HG03558 (cell line): ENCODE data around the gene UNG.

Experiments
- ATAC-seq: cut with Tn5 transposase; IDR thresholded peaks from one replicate; pipeline ENCODE4 v1.9.1; 2021; ENCODE audit warnings: moderate number of reproducible peaks; ENCODE audit not compliant: unreplicated experiment; ENCODE audit errors: extremely low read depth

UNG gene

GRCh38 chr12:109151457-109151856 is 54.1 kb downstream of the UNG start:
- ATAC-seq, result no peak

- ATAC-seq, result no peak
These were observed 56.5 kb downstream of the UNG start for GRCh38 chr12:109153821-109154441.

GRCh38 chr12:109154451-109155438 is 57.3 kb downstream of the UNG start:
- no peak for ATAC-seq

- no peak for ATAC-seq
These were observed 58.6 kb downstream of the UNG start for GRCh38 chr12:109156036-109156435.

- ATAC-seq, result no peak
These were observed 59.2 kb downstream of the UNG start for GRCh38 chr12:109156586-109156985.

GRCh38 chr12:109157986-109158385 is 60.6 kb downstream of the UNG start:
- no peak for ATAC-seq

GRCh38 chr12:109160433-109160832 is 63.0 kb downstream of the UNG start:
- ATAC-seq, result no peak
